HUES48 (cell line): ENCODE data around the gene TOR3A.

ENCODE experiments used
- H3K27ac ChIP-seq: one replicate; pipeline ENCODE4 v1.7.0; 2013; ENCODE audit warnings: low read depth, low read length, inconsistent platforms
- H3K27me3 ChIP-seq: 2 replicates; pipeline ENCODE4 v1.6.1; 2013; ENCODE audit warnings: mild to moderate bottlenecking, low read length; ENCODE audit not compliant: control insufficient read depth, insufficient read depth
- H3K36me3 ChIP-seq: 2 replicates; pipeline ENCODE4 v1.6.1; 2013; ENCODE audit warnings: low read length; ENCODE audit not compliant: control insufficient read depth, insufficient read depth
- H3K4me1 ChIP-seq: 2 replicates; pipeline ENCODE4 v1.6.1; 2013; ENCODE audit warnings: mild to moderate bottlenecking, low read length; ENCODE audit not compliant: control insufficient read depth, insufficient read depth
- H3K4me3 ChIP-seq: 2 replicates; pipeline ENCODE4 v1.5.1; 2013; ENCODE audit warnings: mild to moderate bottlenecking, low read depth, low read length
- H3K9ac ChIP-seq: 2 replicates; pipeline ENCODE4 v1.6.1; 2013; ENCODE audit warnings: mild to moderate bottlenecking, low read depth, low read length, moderate library complexity
- H3K9me3 ChIP-seq: 2 replicates; pipeline ENCODE4 v1.6.1; 2013; ENCODE audit warnings: low read length; ENCODE audit not compliant: control insufficient read depth, insufficient read depth

Gene TOR3A

DNA sequence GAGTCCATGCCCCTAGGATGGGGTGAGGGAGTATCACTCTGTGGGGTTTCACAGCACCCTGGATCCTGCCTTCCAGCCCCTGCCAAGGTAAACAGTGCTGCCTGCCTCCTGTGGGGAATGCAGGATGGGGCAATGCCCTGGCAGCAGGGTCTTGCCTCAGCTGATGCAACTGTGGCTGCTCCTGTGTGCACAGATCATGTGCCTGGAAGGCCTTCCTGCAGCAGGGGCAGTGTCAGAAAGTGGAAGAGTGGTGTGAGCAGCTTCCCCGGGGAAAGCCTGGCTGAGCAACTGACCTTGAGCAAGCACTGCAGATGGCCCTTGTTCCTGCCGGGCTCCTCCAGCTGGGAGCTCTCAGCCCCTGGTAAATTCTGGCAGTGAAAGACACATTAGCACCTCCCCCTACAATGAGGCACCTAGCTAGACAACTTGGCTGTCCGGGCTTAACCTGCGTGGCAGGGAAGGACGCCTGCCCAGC is 9.9 kb downstream of the TOR3A start:
- H3K4me1 ChIP-seq = peaks cover 19% of the 10 kb centered on the region
- no peak overlapping the region for H3K9ac ChIP-seq
- peaks cover 59% of the 10 kb centered on the region for H3K36me3 ChIP-seq
- no peaks in the 10 kb centered on the region for H3K27me3 ChIP-seq
- H3K9me3 ChIP-seq = no peaks in the 10 kb centered on the region
- no peak overlapping the region for H3K27ac ChIP-seq
- H3K4me3 ChIP-seq = no peak overlapping the region

DNA sequence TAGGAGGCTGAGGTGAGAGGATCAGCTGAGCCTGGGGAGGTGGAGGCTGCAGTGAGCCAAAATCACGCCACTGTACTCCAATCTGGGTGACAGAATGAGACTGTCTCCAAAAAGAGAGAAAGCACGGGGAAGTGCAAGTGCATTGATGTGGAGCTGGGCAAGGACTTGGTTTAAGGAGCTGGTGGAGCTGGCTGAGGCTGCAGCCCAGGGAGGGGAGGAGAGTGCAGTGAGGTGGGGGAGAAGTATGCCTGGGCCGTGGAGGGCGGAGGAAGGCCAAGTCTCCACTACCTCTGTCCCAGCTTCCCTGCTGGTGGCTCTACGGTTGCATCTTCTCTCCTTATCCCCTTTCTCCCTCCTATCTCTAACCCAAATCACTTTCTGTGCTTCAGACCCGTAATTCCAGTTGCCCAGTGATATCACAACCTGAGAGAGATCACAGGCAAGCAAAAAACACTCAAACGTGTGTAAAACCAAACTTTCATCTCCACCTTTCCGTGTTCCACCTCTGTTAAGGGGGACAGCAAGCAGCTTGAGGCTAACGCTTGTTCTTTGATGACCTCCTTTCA is 11.1 kb downstream of the TOR3A start:
- Histone ChIP-seq H3K27me3 (no peaks in the 10 kb centered on the region), H3K9ac (no peak overlapping the region), H3K27ac (no peak overlapping the region), H3K9me3 (no peaks in the 10 kb centered on the region), H3K36me3 (peaks cover 65% of the 10 kb centered on the region), H3K4me1 (peaks cover 10% of the 10 kb centered on the region), H3K4me3 (no peak overlapping the region)

- H3K4me3 ChIP-seq = no peak overlapping the region
- H3K27me3 ChIP-seq = no peaks in the 10 kb centered on the region
- H3K36me3 ChIP-seq = peaks cover 71% of the 10 kb centered on the region
- no peaks in the 10 kb centered on the region; the same call in 1 of the 2 replicates for H3K4me1 ChIP-seq
- H3K27ac ChIP-seq = no peak overlapping the region
- no peaks in the 10 kb centered on the region for H3K9me3 ChIP-seq
- no peak overlapping the region for H3K9ac ChIP-seq
Measured at GRCh38 chr1:179094818-179095217, 12.9 kb downstream of the TOR3A start.

GRCh38 chr1:179095377-179095776 is 13.5 kb downstream of the TOR3A start:
- Histone ChIP-seq H3K27ac (no peak overlapping the region), H3K4me1 (no peaks in the 10 kb centered on the region; the same call in 1 of the 2 replicates), H3K36me3 (peaks cover 69% of the 10 kb centered on the region)

GRCh38 chr1:179095924-179096323 is 14.1 kb downstream of the TOR3A start:
- Histone ChIP-seq H3K4me1 (no peaks in the 10 kb centered on the region; the same call in 1 of the 2 replicates), H3K27me3 (no peaks in the 10 kb centered on the region), H3K9me3 (no peaks in the 10 kb centered on the region), H3K4me3 (no peak overlapping the region), H3K36me3 (peaks cover 64% of the 10 kb centered on the region), H3K27ac (no peak overlapping the region), H3K9ac (no peak overlapping the region)

More at GRCh38 chr1:179095377-179095776, 13.5 kb downstream of the TOR3A start:
- Histone ChIP-seq H3K9ac (no peak overlapping the region), H3K4me3 (no peak overlapping the region), H3K27me3 (no peaks in the 10 kb centered on the region), H3K9me3 (no peaks in the 10 kb centered on the region)

DNA sequence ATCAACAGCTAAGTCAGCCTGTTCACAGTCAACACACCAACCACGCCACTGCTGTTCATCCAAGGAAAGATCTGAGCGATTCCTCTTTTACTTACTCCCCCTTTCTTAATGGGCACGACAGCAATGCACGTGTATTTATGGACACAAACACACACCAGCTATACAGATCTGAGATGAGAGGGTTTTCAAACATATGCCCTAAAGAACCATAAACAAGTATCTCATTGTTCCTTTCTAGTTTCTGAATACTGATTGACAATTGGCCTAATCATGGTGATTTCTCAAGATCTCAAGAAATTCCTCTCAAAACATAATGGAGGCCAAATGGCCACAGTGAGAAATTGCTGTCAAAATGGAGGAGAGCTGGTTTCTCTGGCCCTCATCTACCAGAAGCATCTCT is 18.0 kb downstream of the TOR3A start:
- peaks cover 29% of the 10 kb centered on the region for H3K36me3 ChIP-seq
- no peaks in the 10 kb centered on the region for H3K27me3 ChIP-seq
- H3K4me3 ChIP-seq = no peak overlapping the region
- H3K9ac ChIP-seq = no peak overlapping the region
- H3K9me3 ChIP-seq = no peaks in the 10 kb centered on the region
- H3K27ac ChIP-seq = no peak overlapping the region
- no peaks in the 10 kb centered on the region; the same call in 1 of the 2 replicates for H3K4me1 ChIP-seq

- Histone ChIP-seq H3K9me3 (no peaks in the 10 kb centered on the region), H3K36me3 (peaks cover 13% of the 10 kb centered on the region), H3K4me3 (no peak overlapping the region), H3K27me3 (no peaks in the 10 kb centered on the region), H3K4me1 (no peaks in the 10 kb centered on the region; the same call in 1 of the 2 replicates), H3K9ac (no peak overlapping the region), H3K27ac (no peak overlapping the region)
Measured at GRCh38 chr1:179101566-179101965, 19.7 kb downstream of the TOR3A start.

GRCh38 chr1:179103999-179104398 is 22.1 kb downstream of the TOR3A start:
- Histone ChIP-seq H3K4me1 (no peaks in the 10 kb centered on the region; the same call in 1 of the 2 replicates), H3K9ac (no peak overlapping the region), H3K9me3 (no peaks in the 10 kb centered on the region), H3K27ac (no peak overlapping the region), H3K27me3 (no peaks in the 10 kb centered on the region), H3K36me3 (peaks cover 24% of the 10 kb centered on the region), H3K4me3 (no peak overlapping the region)

GRCh38 chr1:179104611-179105250 is 22.9 kb downstream of the TOR3A start:
- H3K27ac ChIP-seq = no peak overlapping the region
- no peak overlapping the region for H3K4me3 ChIP-seq
- no peak overlapping the region for H3K9ac ChIP-seq
- H3K4me1 ChIP-seq = no peaks in the 10 kb centered on the region; the same call in 1 of the 2 replicates
- H3K27me3 ChIP-seq = no peaks in the 10 kb centered on the region
- no peaks in the 10 kb centered on the region for H3K9me3 ChIP-seq
- H3K36me3 ChIP-seq = peaks cover 29% of the 10 kb centered on the region

DNA sequence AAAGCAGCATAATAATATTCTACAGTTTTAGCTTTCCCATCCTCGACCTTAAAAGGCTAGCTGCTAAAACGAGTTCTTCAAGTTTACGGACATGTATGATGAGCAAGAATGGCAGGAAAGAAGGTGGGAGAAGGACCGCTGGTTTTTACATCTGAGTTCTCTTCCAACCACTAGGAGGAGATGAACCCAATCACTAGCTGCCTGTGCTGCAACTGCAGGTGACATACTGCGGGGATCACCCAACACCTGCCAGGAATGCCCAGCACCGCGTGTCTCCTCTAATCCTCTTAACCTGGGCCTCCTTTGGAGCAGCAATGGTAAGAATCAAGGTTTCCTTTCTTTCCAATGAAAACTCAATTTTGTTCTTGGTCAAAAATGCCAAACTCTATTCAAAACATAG is 23.5 kb downstream of the TOR3A start:
- Histone ChIP-seq H3K4me1 (no peaks in the 10 kb centered on the region), H3K36me3 (peaks cover 36% of the 10 kb centered on the region), H3K27ac (no peak overlapping the region)

More for the DNA sequence above, 23.5 kb downstream of the TOR3A start:
- Histone ChIP-seq H3K9ac (no peak overlapping the region), H3K27me3 (no peaks in the 10 kb centered on the region), H3K4me3 (no peak overlapping the region), H3K9me3 (no peaks in the 10 kb centered on the region)
